ENCODE results near the gene SLC52A3.
"Not testable (repeated sequence)": the region's sequence is repeated elsewhere in the genome, so short reads cannot be mapped to it uniquely, and the experiment has no call there.

Gene SLC52A3

DNA sequence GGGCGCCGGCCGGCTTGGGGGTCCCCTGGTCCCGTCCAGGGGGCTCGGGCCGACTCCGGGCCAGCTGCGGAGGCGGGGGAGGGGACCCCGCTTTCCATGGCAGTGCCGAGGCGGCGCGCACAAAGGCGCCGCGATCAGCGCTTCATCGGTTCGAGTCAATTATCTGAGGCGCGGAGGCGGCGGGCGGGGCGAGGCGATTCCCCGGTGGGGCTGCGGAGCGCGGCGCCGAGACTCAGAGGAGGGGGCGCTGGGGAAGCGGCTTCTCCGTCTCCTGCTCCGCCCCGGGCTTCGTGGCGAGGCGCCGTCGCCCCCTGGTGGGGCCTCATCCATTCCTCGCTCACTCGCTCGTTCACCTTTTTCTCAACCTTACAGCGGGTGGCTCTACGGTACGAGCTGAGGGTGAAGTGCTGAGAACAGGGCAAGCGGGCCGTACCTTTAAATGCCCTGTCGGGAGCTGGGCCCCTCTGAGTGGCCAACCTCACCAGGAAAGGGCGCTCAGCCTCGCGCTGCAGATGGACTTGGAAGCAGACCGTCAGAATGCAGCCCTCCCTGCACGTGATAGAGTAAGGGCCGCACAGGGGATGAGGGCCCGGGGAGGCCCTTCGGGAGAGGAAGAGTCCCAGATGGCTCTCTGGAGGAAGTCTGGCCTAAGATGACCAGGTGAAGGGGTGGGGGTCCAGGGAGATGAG is 39.9 kb downstream of the SLC52A3 start:
- DNase-seq (ENCODE audit: low spot score) = peak; percentile 40

- DNase-seq (ENCODE audit: low spot score) = no peak
These were observed 42.1 kb downstream of the SLC52A3 start for GRCh38 chr20:726160-726559.

DNA sequence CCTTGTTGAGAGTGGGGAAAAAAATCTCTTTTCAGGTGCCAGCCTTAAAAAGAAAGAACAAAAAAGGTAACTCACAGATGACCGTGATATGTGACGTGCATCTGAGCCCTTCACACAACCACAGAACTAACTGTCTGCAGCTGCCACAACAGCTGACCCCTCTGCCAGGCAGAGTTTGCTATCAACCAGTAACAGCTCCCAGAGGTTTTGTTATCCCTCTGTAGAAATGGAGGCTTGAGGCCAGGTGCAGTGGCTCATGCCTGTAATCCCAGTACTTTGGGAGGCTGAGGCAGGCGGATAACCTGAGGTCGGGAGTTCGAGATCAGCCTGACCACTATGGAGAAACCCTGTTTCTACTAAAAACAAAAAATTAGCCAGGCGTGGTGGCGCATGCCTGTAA is 42.8 kb downstream of the SLC52A3 start:
- no peak for DNase-seq (ENCODE audit: low spot score)

DNA sequence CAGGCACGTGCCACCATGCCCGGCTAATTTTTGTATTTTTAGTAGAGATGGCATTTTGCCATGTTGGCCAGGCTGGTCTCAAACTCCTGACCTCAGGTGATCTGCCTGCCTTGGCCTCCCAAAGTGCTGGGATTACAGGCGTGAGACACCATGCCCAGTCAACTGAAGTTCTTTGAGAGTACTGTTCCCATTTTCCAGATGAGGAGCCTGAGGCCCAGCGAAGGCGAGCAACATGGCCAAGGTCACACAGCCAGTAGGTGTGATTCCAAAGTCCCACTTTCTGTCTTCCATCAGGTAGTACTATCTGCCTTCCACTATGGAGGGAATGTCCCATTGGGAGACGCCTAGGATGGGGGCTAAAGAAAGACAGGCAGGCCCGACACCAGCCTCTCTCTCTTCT is 43.5 kb downstream of the SLC52A3 start:
- DNase-seq (ENCODE audit: low spot score) = not testable (repeated sequence)

- DNase-seq (ENCODE audit: low spot score) = no peak
These were observed 44.5 kb downstream of the SLC52A3 start for GRCh38 chr20:723756-724155.

DNA sequence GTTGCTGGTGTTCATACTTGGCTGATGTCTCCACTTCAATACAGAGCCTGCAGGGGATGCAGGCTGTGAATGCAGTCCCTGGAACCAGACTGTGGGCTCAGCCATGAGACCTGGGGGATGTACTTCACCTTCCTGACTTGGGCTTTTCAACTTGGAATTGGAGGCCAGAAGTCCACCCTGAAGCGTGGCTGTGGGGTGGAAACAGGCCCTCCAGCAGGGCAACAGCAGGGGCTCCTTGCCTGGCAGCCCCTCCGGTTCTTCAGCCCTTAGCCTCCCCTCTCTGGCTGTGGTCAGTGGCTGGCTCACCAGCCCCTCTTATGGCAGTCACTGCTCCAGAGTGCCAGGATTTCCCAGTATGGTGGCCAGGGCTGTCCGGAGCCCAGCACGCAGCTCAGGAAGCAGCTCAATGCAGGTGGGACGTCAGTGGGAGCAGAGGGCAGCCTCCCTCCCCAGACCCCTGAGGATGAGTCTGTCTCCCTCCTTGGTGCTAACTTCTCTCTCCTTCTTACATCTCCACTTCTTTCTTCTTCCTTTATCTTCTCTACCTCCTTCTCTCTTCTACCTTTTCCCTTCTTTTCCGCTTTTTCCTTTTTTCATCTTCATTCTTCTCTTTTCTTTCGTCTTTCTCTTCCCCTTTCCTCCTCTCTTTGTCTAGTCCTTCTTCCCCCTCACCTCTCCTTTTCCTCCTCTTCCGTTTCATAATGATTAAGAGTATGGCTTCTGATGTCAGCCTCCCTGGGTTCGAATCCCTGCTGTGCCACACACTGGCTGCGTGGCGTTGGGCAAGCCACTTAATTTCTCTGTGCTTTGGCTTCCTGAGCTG is 45.3 kb downstream of the SLC52A3 start:
- no peak for DNase-seq (ENCODE audit: low spot score)

- no peak for DNase-seq (ENCODE audit: low spot score)
These were observed 46.4 kb downstream of the SLC52A3 start for GRCh38 chr20:721876-722275.

- no peak for DNase-seq (ENCODE audit: low spot score)
These were observed 48.5 kb downstream of the SLC52A3 start for GRCh38 chr20:719816-720215.

DNA sequence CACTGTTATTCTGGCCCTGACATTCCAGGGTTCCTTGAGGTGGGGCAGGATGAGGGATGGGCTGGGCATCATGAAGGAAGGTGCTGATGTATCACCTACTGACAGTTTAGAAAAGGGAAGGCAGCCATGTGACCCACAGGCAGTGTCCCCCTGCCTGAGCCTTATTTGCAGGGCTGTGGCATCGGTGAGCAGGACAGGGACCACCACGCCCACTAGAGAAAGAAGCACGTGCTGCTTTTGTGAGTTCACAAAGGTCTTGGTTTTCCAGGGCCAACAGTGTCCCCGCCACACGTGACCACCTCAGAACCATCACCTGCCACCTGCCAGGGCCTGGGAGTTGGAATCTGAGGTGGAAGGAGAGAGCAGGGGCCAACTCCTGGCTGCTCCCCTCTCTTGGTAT is 49.2 kb downstream of the SLC52A3 start:
- DNase-seq (ENCODE audit: low spot score) = no peak

GRCh38 chr20:717832-718231 is 50.5 kb downstream of the SLC52A3 start:
- no peak for DNase-seq (ENCODE audit: low spot score)

GRCh38 chr20:717271-717670 is 51.0 kb downstream of the SLC52A3 start:
- DNase-seq (ENCODE audit: low spot score) = no peak

DNA sequence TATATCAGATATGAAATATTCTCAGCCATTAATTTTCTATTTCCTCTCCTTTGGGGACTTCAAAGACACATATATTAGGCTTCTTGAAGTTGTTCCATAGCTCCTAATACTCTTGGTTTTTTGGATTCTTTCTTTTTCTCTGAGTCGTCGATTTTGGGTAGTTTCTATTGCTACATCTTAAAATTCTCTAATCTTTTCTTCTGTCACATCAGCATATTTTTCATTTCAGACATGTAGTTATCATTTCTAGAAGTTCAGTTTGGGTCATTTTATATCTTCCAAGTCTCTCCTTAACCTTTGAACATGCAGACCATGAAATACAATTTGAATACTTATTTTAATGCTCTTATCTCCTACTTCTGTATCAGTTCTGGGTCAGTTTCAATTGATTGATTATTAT is 53.8 kb downstream of the SLC52A3 start:
- DNase-seq (ENCODE audit: low spot score) = no peak

DNA sequence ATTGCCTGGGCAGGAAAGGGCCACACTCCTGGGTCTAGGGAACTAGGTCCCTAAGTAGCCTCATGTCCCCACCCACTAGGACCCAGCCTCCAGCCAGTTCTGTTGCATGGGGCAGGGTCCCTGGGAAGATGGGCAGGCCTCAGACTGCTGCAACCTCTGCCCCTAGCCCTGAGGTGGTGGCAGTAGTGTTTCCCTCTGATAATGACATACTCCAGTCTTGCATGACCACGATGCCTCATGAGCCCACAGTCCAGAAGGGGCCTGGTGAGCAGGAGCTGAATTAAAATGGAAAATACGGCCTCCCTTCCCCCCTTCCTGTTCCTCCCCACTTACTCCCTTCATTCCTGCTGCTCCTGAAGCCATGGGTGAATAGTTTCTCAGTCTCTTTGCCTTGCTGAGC is 56.7 kb downstream of the SLC52A3 start:
- DNase-seq (ENCODE audit: low spot score) = no peak

- DNase-seq (ENCODE audit: low spot score) = no peak
These were observed 57.4 kb downstream of the SLC52A3 start for GRCh38 chr20:710780-711450.

Data from AG08395 (cell line).